GM19328 (cell line): ENCODE data around the gene PDE11A.

Source experiments
- ATAC-seq: cut with Tn5 transposase; IDR thresholded peaks from one replicate; pipeline ENCODE4 v1.9.1; 2021; ENCODE audit warnings: mild to moderate bottlenecking, moderate library complexity; ENCODE audit not compliant: unreplicated experiment

Gene PDE11A

DNA sequence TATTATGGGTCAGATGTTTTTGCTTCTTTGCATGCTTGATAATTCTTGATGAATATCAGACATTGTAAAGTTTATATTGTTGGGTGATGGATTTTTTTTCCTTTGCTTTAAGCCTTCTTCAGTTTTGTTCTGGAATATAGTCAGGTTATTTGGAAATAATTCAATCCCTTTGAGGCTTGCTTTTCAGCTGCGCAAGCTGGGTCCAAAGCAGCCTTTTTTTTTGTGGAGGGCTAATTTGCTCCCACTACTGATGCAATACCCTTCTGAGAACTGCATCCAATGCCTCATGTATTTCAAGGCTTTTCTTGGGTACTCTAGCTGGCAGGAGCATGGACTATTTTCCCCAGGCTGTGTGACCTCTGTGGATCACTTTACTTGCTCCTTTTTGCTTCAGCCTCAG is 434.1 kb downstream of the PDE11A start:
- ATAC-seq = no peak

DNA sequence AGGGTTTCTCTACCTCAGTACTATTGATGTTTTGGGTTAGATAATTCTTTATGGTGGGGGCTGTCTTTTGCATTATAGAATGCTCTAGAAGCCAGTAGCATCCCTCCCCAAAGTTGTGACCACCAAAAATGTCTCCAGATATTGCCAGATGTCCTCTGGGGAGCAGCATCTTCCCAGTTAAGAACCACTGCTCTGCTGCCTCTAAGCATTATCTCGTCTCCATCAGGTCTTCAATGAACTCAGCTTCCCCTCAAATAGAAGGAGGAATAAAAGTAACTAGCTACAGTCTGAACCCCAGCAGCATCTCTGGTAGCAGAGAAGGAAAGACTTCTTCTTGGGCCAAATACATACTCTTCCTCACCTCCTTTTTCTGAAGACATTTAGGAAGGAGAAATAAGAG is 435.9 kb downstream of the PDE11A start:
- ATAC-seq = no peak

- ATAC-seq = no peak
Observed at GRCh38 chr2:177635696-177636095, 436.9 kb downstream of the PDE11A start.

DNA sequence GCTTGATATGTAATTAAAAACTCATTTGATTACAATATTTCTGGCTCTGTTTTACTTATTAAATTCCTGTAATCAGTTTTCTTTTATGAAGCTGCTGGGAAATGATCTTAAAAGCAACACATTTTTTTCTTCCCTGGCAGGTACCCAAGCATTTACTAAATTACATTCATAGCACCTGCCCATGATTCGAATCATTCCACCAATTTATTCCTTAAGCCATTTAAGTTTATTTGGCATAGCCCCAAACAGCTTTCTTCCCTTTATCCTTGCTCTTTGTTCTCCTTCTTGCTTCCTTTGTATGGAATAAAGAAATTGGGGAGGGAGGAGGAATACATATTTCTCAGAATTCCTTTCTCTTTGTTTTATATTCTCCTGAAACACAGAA is 438.7 kb downstream of the PDE11A start:
- ATAC-seq = no peak

DNA sequence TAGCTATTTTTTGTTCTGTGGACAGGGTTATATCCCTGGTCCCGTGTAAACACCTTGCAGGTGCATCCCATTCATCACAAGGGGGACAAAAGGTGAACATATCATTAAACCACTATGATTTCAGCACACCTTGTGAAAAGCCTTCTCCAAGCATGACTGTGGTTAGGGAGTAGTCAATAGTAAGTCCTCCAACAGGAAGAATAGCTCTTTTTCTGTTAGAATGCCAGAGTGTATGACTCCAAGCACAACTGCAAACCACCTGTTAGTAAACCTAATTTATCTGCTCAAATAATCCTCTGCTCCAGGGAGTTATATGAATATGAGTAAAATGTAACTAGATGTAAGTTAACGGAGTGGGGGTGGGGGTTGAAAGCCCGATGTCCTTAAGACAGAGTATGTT is 439.5 kb downstream of the PDE11A start:
- no peak for ATAC-seq

- no peak for ATAC-seq
Observed at GRCh38 chr2:177631680-177632079, 440.9 kb downstream of the PDE11A start.

DNA sequence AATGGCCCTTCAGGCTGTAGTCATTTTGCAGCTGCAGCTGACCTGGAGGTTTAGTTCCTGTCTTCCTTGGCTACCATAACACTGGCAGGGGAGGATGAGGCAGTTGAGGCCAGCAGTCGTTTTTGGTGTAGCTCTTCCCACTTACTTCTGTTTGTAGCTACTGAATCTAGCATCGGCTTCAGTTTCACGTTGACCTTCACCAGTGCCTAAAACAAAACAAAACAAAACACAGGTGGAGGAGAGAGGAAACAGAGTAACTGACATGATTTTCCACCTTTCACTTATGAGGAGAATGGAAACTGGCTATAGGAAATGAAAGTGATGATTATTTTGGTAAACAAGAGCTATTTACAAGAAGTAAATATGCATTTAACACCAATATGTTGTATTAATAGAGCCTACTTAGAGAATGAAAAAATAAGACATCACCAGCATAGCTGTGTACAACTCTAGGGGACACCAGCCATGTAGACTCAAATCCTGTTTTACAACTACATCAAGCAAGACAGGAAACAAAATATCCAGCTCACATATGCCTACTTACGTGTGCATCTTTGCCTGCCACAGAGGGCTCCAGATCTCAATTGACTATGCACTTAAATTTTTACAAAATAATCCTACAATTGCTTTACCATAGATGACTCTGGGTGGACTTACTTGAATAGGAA is 443.1 kb downstream of the PDE11A start:
- ATAC-seq = no peak

DNA sequence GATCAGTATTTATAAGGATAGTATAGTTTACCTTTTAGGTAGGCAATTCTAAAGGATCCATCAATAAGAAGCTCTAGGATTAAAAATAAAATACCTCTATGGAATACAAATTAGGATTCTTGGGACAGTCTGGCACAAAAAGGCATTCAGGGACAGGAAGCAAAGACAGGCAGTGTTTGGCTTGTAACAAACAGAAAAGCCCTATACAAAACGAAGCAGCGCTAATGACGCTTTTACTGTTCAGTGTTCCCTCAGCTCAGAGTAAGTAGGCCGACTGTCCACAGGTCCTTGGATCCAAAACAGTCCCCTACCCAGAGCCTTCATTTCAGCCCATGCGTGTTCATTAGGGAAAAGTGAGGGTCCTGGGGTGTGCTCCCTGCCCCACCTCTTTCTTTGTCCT is 443.7 kb downstream of the PDE11A start:
- ATAC-seq = no peak

DNA sequence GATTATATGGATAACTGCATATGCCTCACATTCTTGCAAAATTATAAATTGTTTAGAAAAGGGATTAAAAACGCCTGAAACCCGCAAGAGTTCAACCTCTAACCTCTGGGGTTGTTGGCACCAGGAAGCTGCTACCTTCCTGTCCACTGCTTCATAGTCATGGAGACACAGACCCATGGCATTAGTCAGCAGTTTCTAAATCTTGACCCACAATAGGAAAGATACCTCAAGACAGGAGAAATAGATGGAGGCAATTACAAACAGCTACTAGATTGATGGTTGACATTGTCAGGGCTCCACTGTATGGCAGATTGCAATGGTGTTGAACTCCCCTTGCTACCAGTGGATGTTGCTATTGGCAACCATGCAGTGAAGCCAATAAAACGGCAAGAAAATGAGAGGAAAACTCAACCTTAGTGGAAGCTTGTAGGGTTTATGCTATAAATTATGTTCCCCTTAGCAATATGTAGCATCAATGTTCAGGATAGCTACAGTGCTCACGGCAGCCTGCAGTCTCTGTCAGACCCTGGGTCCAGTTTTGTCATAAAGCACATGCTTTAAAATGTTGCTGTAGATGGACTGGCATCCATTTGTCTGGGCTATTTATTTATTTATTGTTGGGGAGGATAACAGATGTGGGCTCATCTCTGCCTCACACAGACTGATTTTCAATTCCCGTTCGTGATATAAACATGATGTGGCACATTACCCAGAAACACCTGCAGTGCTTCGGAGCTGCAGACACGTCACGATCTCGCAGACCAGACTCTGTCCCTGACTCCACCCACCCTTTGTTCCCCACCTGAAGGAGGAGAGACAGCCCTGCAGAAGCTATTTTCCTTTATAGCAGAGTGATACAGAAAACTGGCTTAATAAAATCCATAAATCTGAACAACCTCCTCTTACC is 446.6 kb downstream of the PDE11A start:
- no peak for ATAC-seq

DNA sequence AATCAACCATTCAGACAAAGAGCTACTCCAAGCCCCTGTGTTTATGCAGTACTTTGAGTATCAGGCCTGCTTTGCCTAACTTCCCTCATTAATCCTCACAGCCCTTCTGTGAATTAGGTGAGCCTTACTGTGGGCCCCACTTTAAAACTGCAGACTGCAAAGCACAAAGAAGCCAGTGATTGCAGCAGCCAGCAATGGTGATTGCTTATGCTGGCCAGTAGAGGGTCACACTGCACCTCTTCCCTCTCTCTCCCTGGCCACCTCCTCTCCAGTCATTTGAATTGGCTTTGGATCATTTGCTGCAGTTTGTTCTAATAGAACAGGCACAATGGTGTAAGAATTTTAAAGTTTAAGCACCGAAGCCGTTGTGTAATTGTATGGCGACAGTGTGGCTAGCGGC is 450.1 kb downstream of the PDE11A start:
- ATAC-seq = no peak

DNA sequence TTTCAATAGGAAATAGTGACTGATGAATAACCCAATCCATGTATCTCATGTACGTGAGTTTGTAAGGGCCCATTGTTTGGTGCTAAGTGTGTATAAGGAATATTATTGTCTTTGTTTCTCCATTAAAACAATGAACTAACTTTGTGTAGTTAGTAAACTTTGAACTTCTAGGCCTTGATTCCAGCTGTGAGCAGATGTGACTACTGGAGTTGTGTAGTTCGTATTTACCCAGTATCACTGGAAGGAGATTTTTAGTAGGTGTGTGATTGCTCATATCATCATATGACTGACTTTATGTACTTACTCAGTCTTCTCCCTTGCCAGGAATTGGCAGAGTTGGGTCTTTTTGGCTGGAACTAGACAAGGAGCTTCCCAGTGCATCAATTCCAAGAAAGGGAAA is 452.6 kb downstream of the PDE11A start:
- ATAC-seq = no peak

GRCh38 chr2:177619461-177619860 is 453.1 kb downstream of the PDE11A start:
- no peak for ATAC-seq

GRCh38 chr2:177618255-177619253 is 454.0 kb downstream of the PDE11A start:
- ATAC-seq = peak; percentile 97

GRCh38 chr2:177617849-177618248 is 454.7 kb downstream of the PDE11A start:
- no peak for ATAC-seq

GRCh38 chr2:177616731-177617130 is 455.8 kb downstream of the PDE11A start:
- no peak for ATAC-seq

DNA sequence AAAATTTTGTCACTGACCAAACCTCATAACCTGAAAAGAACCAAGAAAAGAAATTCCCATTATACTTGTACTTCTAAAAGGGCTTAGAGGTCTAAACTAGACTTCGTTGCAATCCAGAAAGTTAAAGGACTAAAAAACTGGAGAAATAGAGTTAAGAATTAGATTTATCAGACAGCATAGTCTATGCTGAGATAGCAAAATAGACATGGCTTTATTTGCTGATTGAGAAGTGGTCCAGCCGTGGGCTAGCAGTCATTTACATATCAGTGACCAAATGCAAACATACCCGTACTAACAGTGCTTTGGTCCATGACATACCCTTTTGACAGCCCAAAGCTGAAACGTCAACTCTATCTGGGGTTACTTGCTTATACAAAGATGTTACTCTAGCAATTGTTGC is 456.5 kb downstream of the PDE11A start:
- ATAC-seq = no peak

- ATAC-seq = no peak
Observed at GRCh38 chr2:177612659-177613058, 459.9 kb downstream of the PDE11A start.

DNA sequence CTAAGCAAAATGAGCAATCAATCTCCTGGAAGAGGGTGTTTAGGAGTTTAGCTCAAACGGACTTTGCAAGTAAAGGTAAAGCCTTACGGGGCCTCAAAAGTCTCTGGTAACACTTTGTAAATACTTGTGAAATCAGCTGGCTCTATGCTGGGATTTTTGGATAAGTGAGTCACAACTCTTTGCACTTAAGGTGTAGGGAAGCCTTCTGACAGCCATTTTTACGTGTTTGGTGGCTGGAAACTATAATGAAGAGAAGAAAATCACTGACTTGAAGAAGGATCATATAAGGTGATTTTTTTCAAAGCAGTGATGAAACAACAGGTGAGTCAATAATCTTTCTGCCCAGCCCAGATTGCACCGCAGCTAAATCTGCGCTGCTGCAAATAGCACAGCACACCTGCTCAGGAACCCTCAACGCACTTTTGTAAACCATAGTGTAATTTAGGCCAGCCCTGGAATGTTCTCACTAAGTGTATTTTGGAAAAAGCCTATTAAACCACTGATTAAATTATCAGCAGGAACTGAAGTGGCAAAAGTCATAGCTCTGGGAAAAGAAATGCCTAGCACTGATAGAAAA is 461.2 kb downstream of the PDE11A start:
- no peak for ATAC-seq

DNA sequence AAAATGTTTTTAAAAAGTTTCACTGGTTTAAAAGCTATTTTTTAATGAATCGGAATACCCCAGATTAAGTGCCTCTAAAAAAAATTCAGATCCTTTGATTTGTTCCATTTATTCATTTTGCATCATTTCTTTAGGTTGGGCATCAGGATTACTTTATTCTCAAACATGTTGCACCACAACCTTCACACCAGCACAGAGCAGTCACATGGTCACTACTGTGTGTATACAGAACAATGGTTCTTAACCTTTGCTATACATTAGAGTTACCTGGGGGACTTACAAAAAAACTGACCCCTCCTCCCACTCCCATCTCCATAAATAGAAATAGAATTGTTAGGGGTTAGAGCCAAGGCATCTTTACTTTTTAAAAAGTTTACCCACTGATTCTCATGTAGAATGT is 461.8 kb downstream of the PDE11A start:
- ATAC-seq = no peak

- no peak for ATAC-seq
Observed at GRCh38 chr2:177606636-177607035, 465.9 kb downstream of the PDE11A start.
